Stimulated activated naive CD8-positive, alpha-beta T cell treated with anti-CD3 and anti-CD28 coated beads, Interleukin-15, Interleukin-2, amounts not matched to agents 100 U/mL and 50 U/mL, for 24 hours (primary cell): Measurements from ENCODE around the gene STIP1.
A peak's percentile ranks its signal among the peaks of the same experiment; 100 is the strongest.

Source experiments
- ATAC-seq: fragments of 150-1000 bp; cut with Tn5 transposase; one replicate; pipeline ENCODE4 v1.10.0; 2021
- DNase-seq: peaks from one replicate; pipeline ENCODE4 v3.0.0; 2021

STIP1 gene

GRCh38 chr11:64198511-64198910, 12.5 kb downstream of the STIP1 start:
- DNase-seq, result no peak
- no peak for ATAC-seq

- no peak for DNase-seq
- ATAC-seq, result no peak
Measured at GRCh38 chr11:64201543-64201942, 15.6 kb downstream of the STIP1 start.

GRCh38 chr11:64202992-64203391, 17.0 kb downstream of the STIP1 start:
- ATAC-seq, result no peak

DNA sequence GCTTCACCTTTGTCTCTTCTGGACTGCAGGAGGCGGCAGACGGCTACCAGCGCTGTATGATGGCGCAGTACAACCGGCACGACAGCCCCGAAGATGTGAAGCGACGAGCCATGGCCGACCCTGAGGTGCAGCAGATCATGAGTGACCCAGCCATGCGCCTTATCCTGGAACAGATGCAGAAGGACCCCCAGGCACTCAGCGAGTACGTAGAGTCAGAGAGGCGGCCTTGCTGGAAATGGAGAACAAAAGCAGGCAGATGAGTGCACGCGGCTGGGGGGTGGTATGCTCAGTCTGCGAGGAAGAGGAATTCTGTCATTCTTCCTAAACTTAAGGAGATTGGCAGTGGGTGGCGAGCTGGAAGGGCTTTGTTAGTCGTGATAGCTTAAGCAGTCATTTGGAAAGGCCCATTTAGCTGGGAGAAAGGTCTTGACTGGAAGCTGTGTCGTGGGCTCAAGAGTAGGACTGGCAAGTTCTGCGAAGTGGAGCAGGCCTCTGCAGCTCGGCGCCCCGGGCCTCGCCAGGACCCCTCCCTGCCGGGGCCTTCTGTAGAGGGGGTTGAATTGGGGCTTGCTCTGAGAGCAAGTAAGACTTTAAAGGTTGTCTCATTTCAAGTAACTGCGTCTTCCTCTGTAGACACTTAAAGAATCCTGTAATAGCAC, 17.6 kb downstream of the STIP1 start:
- DNase-seq (no peak), ATAC-seq (no peak)

More at GRCh38 chr11:64202992-64203391, 17.0 kb downstream of the STIP1 start:
- no peak for DNase-seq

- no peak for DNase-seq
- ATAC-seq, result no peak
Measured at GRCh38 chr11:64204080-64204440, 18.1 kb downstream of the STIP1 start.

DNA sequence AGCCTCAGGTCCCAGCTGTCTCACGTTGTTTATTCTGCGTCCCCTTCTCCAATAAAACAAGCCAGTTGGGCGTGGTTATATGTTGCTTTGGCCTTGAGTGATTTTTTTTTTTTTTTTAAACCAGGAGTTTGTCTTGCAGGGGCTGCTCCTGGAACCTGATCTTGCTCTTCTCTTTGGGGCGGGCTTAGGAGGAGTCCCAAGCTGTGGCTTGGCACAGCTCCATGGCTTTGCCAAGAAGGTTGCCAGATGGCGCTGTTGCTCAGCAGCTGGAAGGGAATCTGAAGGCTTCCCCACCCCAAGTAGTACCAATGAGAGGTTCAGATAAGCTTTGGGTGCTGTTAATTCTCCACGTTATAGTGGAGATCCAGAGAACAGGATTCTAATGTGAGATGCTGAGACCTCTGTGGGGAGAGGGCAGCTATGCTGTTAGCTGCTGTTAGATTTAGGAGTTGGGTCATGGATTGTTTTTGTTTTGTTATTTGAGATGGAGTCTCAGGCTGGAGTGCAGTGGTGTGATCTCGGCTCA, 18.6 kb downstream of the STIP1 start:
- no peak for ATAC-seq
- DNase-seq, result peak; percentile 77

DNA sequence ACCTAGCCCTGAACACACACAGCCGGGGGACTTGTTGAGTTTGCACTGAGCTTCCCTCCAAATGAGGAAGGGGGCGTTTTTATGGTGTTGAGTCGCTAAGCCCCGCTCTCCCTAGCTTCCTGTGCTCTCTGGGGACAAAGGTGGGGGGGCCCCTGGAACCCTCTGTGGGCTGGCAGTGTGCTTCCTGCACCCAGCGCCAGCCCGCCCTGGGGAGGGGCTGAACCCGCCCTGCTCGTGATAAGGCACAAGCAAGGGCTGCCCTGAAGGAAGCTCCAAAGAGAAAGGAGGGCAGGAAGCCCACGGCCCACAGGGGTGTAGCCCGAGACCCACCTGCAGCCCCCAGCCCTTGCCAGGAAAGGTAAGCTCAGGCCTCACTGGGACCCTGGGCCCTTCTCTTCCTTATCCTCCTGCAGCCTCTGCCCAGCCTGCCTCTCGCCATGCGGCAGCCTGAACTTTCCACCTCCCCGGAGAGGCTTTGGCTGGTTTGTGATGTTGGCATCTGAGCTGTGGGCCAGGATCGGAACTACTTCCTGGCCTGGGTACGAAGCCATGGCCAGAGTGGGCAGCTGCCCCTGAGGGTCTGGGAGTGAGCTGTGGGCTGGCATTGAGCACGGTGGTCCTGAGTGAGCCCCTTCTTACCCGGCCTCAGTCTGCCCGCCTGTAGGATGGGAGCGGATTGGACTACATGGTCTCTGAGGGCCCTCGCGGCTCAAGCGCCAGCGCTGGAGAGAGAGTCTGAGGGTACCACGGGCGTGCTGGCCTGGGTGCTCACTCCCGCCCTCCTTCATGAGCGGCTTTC, 20.7 kb downstream of the STIP1 start, which contains the start of gene FERMT3:
TSS of gene FERMT3 (plus strand) at position 265 of the 799 bp plus-strand sequence. CDS start 644 bp downstream, outside the sequence.
- peak; percentile 65 for ATAC-seq
- peak; percentile 85 for DNase-seq

DNA sequence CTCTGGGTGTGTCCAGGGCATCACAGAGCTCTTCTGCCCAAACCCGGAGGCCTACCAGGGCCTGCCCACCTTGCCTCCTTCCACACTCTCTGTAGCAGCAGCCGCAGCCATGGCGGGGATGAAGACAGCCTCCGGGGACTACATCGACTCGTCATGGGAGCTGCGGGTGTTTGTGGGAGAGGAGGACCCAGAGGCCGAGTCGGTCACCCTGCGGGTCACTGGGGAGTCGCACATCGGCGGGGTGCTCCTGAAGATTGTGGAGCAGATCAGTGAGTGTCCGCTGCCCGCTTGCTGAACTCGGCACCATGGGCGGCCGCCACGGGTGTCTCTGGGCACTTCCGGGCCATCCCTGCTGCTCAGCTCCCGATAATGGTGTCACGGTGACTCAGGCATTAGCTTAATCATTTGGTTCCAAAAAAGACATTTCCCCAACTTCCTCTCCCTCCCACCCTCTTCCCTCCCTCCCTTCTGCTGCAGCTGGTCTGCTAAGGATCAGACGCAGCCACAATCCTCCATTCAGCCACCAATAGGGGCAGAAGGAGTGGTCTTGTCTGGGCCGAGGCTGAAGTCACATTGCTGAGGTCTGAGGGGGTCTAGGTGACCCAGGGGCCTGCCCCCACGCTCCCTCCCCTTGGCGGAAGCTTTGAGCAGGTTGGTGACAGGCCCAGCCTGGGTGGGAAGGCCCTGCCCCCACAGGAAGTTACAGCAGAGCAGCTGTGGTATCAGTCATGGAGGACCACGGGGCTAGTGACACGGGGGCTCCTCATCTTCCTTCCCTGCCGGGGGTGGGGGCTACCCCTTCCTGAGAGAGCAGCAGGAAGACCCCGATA, 21.5 kb downstream of the STIP1 start:
- peak; percentile 84 for ATAC-seq

GRCh38 chr11:64208086-64208795, 22.3 kb downstream of the STIP1 start:
- ATAC-seq, result no peak

More for the DNA sequence above, 21.5 kb downstream of the STIP1 start:
- peak; percentile 89 for DNase-seq

DNA sequence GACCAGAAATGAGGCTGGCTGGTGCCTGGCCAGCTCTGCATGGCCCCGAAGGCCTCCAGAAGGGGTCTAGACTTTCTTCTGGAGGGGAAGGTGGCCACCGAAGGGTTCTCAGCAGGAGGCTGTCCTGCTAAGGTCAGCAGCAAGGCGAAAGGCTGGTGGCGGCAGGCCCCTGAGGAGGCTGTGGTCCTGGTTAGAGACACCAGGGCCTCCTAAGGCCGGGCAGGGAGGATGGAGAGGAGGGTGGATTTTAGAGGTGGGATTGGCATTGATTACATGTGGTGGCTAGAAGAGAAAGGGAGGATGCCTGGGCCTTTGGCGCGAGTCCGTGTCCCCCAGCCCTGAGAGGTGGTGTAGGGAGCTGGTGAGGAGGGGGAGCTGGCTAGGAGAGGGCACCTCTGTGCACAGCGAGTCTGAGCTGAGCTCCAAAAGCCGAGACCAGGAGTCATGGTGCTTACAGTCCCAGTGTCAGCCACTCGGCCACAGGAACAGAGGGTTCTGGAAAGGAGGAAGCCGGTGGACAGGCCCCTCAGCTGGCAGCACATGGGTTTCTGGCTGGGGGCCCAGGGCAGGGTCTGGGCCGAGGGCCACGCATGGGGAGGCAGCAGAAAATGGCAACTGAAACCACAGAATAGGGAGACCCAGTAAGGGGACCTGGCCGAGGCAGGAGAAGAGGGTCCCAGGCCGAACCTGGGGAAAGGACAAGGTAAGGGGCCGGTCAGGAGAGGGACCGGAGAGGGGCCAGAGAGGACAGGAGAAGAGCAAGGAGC, 23.0 kb downstream of the STIP1 start:
- DNase-seq, result no peak
- no peak for ATAC-seq

More at GRCh38 chr11:64208086-64208795, 22.3 kb downstream of the STIP1 start:
- DNase-seq, result no peak

DNA sequence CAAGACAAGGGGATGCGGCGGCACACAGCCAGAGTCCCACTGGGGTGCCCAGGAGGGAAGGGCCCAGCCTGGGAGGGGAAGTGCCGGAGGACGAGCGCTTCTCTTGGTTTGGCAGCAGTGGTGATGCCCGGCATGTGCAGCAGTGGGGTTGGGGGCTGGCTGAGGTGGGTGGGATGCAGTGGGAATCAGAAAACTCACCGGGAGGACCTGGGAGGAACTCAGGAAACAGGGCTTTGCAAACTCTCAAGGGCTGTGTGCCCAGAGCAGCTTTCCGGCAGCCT, 23.5 kb downstream of the STIP1 start:
- ATAC-seq (no peak), DNase-seq (no peak)

DNA sequence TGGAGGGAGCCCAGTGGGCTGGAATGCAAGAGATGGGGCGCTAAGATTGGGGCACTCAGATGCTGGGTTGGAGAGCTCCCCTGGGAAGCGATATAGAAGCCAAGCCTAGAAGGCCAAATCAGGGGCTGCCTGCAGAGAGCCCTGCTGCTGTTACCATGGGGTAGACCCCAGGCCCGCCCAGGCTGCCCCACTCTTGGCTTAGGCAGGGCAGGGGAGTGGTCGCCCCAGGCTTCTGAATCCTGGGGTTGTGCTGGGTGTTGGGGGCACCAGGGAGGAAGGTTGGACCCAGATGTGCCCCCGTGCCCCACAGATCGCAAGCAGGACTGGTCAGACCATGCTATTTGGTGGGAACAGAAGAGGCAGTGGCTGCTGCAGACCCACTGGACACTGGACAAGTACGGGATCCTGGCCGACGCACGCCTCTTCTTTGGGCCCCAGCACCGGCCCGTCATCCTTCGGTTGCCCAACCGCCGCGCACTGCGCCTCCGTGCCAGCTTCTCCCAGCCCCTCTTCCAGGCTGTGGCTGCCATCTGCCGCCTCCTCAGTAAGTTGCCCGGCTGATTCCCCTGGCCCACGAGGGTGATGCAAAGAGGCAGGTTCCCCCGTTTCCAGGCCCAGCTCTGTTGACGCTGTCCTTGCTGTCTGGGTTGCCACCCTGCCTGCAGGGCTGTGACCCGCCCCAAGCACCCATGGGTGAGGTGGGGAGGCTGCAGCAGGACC, 24.5 kb downstream of the STIP1 start:
- DNase-seq, result no peak
- ATAC-seq, result no peak

DNA sequence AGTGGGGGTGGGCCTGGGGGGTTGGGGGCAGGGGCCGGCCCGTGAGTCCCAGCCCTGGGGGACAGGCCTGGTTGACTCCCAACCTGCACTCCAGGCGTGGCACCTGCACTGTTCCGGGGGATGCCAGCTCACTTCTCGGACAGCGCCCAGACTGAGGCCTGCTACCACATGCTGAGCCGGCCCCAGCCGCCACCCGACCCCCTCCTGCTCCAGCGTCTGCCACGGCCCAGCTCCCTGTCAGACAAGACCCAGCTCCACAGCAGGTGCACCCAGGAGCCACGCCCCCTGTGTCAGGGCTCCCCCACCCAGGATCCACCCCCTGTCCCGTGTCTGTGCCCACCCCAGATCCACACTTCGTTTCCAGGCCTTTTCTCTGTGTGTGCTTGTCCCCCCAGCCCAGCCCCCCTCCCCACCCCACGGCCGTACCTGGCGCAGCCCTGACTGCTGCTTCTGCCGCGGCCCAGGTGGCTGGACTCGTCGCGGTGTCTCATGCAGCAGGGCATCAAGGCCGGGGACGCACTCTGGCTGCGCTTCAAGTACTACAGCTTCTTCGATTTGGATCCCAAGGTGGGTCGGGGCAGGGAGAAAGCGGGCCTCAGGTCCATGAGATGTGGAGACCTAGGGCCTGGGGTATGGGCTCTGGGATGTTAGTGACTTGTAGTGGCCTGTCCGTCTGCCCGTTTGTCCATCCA, 25.4 kb downstream of the STIP1 start:
- ATAC-seq (no peak), DNase-seq (no peak)

- ATAC-seq, result no peak
- DNase-seq, result no peak
Measured at GRCh38 chr11:64216879-64217278, 30.9 kb downstream of the STIP1 start.

GRCh38 chr11:64218628-64219353, 32.8 kb downstream of the STIP1 start:
- ATAC-seq, result no peak
- no peak for DNase-seq

GRCh38 chr11:64219354-64219684, 33.3 kb downstream of the STIP1 start:
- DNase-seq, result no peak
- ATAC-seq, result no peak

DNA sequence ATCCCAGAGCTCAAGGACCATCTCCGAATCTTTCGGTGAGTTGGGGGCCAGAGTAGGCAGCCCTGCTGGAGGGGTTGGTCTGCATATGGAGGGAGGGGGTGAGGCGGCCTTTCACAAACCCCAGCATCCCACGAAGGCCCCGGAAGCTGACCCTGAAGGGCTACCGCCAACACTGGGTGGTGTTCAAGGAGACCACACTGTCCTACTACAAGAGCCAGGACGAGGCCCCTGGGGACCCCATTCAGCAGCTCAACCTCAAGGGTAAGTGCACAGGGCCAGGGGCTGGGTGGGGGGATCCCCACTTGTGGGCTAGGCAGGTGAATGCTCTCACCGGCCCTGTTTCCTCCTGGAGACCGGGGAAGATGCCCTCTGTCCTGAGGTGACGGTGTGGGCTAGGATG, 33.8 kb downstream of the STIP1 start:
- ATAC-seq (no peak), DNase-seq (no peak)

DNA sequence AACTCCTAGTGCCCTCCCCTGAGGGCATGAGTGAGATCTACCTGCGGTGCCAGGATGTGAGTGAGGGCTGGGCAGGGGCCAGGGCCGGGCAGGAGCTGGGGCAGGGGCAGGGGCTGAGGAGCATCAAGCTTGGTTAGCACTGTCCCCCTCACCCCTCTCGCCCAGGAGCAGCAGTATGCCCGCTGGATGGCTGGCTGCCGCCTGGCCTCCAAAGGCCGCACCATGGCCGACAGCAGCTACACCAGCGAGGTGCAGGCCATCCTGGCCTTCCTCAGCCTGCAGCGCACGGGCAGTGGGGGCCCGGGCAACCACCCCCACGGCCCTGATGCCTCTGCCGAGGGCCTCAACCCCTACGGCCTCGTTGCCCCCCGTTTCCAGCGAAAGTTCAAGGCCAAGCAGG, 34.3 kb downstream of the STIP1 start:
- DNase-seq (no peak), ATAC-seq (no peak)

- DNase-seq (no peak), ATAC-seq (no peak)
Measured at GRCh38 chr11:64220798-64221197, 34.8 kb downstream of the STIP1 start.

DNA sequence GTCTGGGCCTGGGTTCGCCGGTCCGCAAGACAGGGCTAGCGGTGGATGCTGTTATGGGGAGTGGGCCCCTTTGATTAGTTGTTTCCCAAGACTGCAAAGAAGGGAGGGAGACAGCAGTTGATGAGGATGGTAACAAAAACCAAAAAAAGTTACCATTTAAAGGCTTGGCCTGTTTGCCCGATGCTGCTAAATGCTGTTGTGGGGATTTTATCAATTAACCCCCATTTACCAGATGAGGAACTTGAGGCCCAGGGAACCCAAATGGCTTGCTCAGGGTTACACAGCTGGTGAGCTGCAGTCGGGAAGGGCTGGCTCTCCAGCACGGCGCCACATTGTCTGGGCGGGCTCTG, 36.7 kb downstream of the STIP1 start:
- no peak for DNase-seq
- ATAC-seq, result no peak
